ENCODE results near the gene HDAC11. TPM values are rescaled to one million over a fixed set of nuclear protein-coding genes. Genes with fewer than 3 reads are reported as not detected.

The HDAC11 gene
- total and polyA plus RNA-seq, 9 of the 15 experiments (the other 6 are each of a cell fraction or from before 2014, with no cell fraction given), result 0.60 to 6.0 (median 4.5) TPM

DNA sequence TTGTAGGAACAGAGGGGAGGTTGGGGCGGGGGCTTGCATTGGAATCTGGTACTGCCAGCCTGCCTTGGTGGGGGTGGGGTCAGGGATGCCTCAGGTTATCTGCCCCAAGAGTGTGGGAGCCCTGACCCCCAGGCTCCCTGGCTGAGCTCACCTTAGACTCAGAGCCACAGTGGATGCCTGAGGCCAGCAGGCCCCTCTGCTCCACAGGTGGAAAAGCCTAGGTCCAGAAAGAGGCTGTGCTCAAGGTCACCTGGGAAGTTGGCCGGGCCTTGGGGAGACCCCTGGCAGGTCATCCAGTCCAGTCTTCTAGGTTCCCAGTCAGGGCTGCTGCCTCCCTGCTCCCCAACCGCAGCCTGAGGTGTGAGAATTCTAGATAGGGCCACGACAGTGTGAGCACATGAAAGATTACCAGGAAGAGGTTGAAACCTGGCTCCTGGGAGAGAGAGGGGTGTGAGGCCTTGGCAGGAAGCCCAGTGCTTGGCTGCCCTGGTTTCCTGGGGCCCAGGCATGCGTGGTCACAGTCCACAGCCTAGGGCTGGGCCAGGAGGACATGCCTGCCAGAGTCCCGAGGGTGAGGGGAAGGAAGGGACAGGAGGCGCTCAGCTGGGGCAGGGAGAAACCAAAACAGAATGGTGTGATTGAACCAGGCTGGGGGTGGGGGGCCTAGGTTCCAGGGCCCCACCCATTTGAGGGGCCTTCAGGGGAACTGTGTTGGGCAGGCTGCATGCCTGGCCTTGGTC, 4.9 kb downstream of the HDAC11 start (continued):
- peak; percentile 83 for TF ChIP-seq ZNF592 (IDR thresholded peaks at IDR 0.05)
- TF ChIP-seq ZNF12 (CRISPR knock-in tag; IDR thresholded peaks at IDR 0.05), result no peak
- TF ChIP-seq SMARCE1 (IDR thresholded peaks at IDR 0.05), result peak; percentile 96
- peak; percentile 92 for TF ChIP-seq RNF2 (IDR thresholded peaks at IDR 0.05)
- peak; percentile 91 for TF ChIP-seq MYNN (IDR thresholded peaks at IDR 0.05)
- no peak for TF ChIP-seq MYNN (CRISPR knock-in tag; IDR thresholded peaks at IDR 0.05)
- TF ChIP-seq JUNB (CRISPR knock-in tag; conservative IDR thresholded peaks at IDR 0.05), result no peak
- TF ChIP-seq DIDO1 (tag; IDR thresholded peaks at IDR 0.05; ENCODE audit: low read depth), result no peak
- TF ChIP-seq MAFG (tag; conservative IDR thresholded peaks at IDR 0.05), result no peak
- TF ChIP-seq, protein P1, sequence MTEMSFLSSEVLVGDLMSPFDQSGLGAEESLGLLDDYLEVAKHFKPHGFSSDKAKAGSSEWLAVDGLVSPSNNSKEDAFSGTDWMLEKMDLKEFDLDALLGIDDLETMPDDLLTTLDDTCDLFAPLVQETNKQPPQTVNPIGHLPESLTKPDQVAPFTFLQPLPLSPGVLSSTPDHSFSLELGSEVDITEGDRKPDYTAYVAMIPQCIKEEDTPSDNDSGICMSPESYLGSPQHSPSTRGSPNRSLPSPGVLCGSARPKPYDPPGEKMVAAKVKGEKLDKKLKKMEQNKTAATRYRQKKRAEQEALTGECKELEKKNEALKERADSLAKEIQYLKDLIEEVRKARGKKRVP (CRISPR knock-in tag; IDR thresholded peaks at IDR 0.05), result peak; percentile 38; the same call in 1 of the 2 replicates
- peak; percentile 74 for TF ChIP-seq CREM (IDR thresholded peaks at IDR 0.05; ENCODE audit: low read depth)
- TF ChIP-seq SMARCC2 (IDR thresholded peaks at IDR 0.05; ENCODE audit: low read depth), result peak; percentile 93
- no peak for TF ChIP-seq RAD21 (CRISPR knock-in tag; conservative IDR thresholded peaks at IDR 0.05 in 1 of 2, IDR thresholded peaks at IDR 0.05 in 1 of 2)
- TF ChIP-seq BCL6 (CRISPR knock-in tag; IDR thresholded peaks at IDR 0.05), result no peak
- no peak for TF ChIP-seq RBM22 (IDR thresholded peaks at IDR 0.05; ENCODE audit: low read depth, low read length, poor library complexity, severe bottlenecking)
- TF ChIP-seq, protein P2, sequence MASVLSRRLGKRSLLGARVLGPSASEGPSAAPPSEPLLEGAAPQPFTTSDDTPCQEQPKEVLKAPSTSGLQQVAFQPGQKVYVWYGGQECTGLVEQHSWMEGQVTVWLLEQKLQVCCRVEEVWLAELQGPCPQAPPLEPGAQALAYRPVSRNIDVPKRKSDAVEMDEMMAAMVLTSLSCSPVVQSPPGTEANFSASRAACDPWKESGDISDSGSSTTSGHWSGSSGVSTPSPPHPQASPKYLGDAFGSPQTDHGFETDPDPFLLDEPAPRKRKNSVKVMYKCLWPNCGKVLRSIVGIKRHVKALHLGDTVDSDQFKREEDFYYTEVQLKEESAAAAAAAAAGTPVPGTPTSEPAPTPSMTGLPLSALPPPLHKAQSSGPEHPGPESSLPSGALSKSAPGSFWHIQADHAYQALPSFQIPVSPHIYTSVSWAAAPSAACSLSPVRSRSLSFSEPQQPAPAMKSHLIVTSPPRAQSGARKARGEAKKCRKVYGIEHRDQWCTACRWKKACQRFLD (CRISPR knock-in tag; IDR thresholded peaks at IDR 0.05), result no peak
- TF ChIP-seq ZBTB17 (CRISPR knock-in tag; IDR thresholded peaks at IDR 0.05), result peak; percentile 61; the same call in 1 of the 2 replicates
- no peak for TF ChIP-seq RBM15 (IDR thresholded peaks at IDR 0.05; ENCODE audit: insufficient read depth, low read length)
- TF ChIP-seq SAFB (IDR thresholded peaks at IDR 0.05; ENCODE audit: borderline replicate concordance, low read depth, low read length), result no peak
- no peak for TF ChIP-seq TEAD2 (tag; IDR thresholded peaks at IDR 0.05)
- peak; percentile 62; the same call in 1 of the 2 replicates for TF ChIP-seq ZNF431 (CRISPR knock-in tag; IDR thresholded peaks at IDR 0.05)
- no peak for TF ChIP-seq ZFP36 (IDR thresholded peaks at IDR 0.05; ENCODE audit: low read depth, low read length, partially characterized antibody)
- TF ChIP-seq RUNX1 (IDR thresholded peaks at IDR 0.05; ENCODE audit: low read depth), result peak; percentile 97
- peak; percentile 86 for TF ChIP-seq MEIS2 (IDR thresholded peaks at IDR 0.05; ENCODE audit: partially characterized antibody)
- TF ChIP-seq ZNF324 (CRISPR knock-in tag; IDR thresholded peaks at IDR 0.05), result no peak

Data from K562 (cell line).